Stimulated activated CD4-positive, alpha-beta T cell treated with anti-CD3 and anti-CD28 coated beads, Interleukin-12 subunit alpha, Interleukin-12 subunit beta, amount 100 ng/mL, for 4 hours (primary cell): Measurements from ENCODE around the gene INPP5D.
"Not testable (repeated sequence)": the region's sequence is repeated elsewhere in the genome, so short reads cannot be mapped to it uniquely, and the experiment has no call there.

Experiments
- DNase-seq: peaks from one replicate; pipeline ENCODE4 v3.0.0-alpha.2; 2020

The INPP5D gene

DNA sequence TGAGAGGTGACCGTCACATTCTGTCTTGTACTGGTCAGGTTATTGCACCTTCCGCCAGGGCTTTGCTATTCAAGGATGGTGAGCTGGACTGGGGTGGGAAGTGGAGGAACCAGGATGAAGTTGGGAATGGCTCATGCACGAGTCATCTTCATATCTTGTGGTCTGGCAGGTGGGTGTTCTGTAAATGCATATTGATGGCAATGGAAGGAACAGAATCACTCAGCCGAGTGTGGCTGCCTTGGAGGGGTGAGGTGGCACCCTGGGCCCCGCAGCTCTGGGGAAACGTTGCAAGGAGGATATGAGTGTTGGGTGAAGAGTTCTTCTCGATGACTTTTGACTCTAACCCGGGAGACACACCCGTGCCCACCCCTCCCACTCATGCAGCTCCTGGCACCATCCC, 26.5 kb upstream of the INPP5D start:
- DNase-seq: no peak

DNA sequence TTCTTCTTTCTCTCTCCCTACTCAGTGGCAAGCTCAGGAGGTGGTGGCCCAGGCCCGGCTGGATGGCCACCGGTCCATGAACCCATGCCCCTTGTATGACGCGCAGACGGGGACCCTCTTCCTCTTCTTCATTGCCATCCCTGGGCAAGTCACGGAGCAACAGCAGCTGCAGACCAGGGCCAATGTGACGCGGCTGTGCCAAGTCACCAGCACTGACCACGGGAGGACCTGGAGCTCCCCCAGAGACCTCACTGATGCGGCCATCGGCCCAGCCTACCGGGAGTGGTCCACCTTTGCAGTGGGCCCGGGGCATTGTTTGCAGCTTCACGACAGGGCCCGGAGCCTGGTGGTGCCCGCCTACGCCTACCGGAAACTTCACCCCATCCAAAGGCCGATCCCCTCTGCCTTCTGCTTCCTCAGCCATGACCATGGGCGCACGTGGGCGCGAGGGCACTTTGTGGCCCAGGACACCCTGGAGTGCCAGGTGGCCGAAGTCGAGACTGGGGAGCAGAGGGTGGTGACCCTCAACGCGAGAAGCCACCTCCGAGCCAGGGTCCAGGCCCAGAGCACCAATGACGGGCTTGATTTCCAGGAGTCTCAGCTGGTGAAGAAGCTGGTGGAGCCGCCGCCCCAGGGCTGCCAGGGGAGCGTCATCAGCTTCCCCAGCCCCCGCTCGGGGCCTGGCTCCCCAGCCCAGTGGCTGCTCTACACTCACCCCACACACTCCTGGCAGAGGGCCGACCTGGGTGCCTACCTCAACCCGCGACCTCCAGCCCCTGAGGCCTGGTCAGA, 25.9 kb upstream of the INPP5D start:
- DNase-seq: no peak

DNA sequence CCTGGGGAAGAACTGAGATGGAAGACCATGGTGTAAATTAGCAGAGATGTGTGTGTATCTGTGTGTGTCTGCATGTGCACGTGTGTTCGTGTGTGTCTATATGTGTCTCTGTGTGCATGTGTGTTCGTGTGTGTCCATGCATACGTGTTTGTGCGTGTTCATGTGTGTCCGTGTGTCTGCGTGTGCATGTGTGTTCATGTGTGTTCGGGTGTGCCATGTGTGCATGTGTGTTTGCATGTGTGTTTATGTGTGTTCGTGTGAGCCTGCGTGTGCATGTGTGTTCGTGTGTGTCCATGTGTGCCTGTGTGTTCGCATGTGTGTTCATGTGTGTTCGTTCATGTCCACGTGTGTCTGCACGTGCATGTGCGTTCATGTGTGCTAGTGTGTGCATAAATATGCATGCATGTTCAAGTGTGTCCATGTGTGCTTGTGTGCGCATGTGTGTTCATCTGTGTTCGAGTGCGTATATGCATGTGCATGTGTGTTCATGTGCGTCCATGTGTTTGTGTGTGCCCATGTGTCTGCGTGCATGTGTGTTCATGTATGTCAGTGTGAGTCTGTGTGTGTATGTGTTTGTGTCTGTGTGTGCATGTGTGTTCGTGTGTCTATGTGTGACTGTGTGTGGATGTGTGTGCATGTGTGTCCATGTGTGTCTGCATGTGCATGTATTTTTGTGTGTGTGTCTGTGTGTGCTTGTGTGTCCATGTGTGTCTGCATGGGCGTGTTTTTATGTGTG, 24.5 kb upstream of the INPP5D start:
- no peak for DNase-seq

DNA sequence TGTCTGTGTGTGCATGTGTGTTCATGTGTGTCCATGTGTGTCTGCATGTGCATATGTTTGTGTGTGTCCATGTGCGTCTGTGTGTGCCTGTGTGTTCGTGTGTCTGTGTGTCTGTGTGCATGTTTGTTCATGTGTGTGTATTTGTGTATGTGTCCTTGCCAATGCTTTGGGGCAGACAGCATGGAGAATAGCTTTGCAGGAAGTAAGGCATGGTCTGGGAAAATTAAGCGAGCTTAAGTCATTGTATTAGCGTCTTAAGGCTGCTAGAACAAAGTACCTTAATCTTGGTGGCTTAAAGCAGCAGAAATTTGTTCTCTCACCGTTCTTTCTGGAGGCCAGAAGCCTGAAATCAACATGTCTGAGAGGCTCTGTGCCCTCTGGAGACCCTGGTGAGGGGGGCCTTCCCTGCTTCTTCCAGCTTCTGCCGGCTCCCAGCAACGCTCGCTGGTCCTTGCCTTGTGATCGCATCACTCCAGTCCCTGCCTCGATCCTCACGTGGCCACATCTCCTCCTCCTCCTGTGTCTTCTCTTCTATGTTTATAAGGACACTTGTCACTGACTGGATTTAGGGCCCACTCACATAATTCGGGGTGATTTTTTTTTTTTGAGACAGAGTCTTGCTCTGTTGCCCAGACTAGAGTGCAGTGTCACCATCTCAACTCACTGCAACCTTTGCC, 23.8 kb upstream of the INPP5D start:
- no peak for DNase-seq

DNA sequence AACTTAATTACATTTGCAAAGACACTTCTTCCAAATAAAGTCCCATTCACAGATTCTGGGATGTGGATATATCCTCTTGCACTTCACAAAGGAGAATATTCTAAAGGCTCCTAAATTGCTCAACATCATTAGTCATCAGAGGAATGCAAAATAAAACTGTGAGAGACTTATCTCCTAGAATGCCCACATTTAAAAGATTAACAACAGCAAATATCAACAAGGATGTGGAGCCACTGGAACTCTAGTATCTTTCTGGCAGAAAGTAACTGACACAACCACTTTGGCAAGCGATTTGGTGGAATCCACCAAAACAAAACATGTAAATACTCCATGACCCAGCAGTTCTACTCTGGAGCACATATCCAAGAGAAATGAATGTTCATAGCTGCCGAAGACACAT, 23.1 kb upstream of the INPP5D start:
- DNase-seq: no peak

DNA sequence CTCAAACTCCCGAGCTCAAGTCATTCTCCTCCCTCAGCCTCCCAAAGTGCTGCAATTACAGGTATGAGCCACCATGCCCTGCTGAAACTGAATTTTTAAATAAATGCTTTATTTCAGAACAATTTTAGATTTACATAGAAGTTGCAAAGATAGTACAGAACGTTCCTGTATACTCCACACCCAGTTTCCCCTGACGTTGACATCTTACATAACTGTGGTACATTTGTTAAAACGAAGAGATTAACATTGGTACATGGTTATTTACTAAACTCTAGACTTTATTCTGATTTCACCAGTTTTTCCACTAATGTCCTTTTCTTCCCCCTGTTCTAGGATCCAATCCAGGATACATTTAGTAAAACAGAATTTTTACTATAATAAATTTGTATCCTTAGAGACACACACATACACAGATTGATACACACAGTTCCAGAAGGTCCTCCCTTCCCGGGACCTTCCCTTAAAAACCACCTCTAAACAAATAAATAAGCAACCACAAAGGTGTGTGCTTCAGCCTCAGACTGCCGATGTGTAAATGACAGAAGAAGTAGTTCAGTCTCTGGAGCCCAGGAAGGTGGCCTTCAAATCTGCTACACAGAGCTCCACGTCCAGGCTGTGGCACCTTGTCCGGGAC, 20.8 kb upstream of the INPP5D start:
- DNase-seq: no peak

DNA sequence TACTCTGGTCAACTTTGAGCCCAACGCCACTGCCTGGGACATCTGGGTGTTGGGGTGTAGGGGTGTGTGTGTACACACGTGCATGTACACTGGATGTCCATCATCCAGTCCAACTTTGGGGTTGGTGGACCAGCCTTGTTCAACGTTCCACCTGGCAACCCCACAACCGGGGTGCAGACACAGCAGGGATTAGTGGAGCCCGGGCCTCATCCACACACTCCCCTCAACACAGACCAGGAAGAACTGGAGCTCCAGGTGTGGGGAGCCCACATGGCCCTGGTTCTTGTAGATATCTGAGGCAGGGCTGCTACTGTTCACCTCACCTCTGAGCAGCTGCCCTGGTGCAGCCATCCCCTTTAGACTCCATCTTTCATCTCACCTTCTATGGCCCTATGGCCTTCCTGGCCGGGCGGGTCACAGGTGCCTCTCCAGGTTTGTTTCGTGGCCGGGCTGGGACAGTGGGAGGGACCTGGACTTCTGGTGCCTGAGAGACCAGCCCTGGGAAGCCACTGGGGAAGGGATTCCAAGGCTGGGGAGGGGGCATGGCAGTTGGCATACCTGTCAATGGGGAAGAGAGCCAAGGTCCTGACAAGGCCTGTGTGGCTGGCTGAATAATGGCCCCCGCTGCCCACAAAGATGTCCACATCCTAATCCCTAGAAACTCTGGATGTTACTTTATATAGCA, 20.2 kb upstream of the INPP5D start:
- DNase-seq: no peak

DNA sequence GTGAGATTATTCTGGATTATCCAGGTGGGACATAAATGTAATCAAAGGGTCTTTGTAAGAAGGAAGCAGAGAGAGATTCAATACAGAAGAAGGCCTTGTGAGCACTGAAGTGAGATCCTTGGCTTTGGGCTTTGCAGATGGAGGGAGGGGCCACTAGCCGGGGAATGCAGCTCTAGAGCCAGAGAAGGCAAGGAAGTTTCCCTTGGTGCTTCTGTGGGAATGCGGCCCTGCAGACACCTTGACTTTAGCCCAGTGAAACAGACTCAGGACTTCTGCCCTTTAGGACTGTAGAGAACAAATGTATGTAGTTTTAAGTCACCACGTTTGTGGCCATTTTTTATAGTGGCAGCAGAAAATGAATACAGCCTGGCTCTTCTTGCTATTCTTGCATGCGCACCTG, 19.6 kb upstream of the INPP5D start:
- DNase-seq: no peak

DNA sequence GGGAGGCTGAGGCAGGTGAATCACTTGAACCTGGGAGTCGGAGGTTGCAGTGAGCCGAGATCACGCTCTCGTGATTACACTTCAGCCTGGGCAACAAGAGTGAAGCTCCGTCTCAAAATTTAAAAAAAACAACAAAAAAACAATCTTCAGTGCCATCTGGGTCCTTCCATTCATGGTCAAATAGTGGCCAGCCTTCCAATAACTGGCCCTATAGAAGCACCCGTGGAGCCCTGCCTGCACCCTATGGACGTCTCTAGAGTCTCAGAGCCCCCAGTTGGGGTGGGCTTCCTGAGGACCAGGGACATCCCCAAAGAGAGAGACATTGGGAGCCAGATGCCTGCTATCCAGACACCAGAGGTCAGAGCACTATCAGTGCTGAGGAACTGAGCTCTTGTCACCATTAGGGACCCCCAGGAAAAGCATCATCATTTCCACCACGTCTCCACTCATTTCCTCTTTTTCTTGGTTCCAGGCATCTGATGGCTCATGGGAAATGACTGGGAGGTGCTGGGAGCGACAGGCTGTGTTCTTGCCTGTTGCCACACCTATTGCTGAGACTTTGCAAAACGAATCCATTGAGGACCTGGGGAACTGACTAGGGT, 18.3 kb upstream of the INPP5D start:
- DNase-seq: no peak

DNA sequence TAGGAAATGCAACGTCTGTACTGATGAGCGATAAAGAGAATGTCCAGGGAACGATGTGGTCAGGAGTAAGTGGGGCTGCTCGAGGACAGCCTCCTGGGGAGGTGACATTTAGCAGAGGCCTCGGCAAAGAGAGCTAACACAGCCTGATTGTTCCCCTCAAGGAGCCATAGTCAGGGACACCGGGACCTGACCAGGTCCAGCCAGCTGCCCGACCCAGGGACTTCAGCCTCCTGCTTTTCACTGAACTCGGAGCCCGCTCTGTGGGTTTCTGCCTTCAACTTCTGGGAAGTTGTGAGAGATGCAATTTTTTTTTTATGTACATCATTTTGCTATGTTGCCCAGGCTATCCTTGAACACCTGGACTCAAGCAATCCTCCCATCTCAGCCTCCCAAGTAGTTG, 17.6 kb upstream of the INPP5D start:
- DNase-seq: no peak

DNA sequence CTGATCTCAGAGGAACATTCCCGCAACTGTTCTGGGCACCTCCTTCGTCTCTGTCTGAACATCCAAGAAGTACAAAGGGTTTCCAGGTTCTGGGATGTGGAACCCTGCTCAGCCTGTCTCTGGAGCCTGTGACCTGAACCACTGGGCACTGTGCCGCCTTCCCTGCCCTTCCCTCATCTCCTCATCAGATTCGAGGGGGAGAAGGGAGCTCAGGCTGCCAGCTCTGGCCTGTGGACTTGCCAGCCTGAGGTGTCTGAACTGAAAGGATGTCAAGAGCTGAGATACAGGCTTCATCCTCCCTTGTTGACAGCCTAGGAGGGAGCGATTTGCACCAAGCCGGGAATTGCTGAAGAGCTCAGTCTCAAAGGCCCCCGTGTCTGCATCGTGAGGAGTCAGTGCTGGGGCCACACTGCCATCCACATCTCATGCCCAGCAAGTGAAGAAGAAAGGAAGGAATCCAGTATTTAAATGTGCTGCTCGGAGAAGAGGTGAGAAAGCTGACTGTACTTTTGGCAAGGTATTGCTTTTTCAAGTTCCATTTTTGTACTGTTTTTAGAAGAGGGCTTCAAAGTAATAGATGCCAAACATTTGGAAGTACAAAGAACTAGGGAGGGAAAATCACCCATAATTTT, 15.1 kb upstream of the INPP5D start:
- DNase-seq: no peak

DNA sequence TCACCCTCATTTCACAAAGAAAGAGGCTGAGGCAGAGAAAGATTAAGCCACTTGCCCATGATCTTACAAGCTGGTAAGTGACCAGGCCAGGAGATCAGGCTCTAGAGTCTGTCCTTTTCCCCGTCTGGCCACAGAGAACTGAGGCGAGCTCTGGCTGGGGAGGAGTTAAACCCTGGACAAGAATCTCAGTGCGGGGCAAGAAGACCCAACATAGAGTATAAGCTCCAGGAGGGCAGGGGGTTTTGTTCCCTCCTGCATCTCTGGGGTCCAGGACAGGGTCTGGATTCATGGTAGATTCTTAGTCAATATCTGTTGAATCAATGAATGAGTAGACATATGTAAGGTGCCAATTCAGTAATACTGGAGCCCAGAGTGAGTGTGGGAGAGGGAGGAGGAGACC, 12.9 kb upstream of the INPP5D start:
- DNase-seq: no peak

DNA sequence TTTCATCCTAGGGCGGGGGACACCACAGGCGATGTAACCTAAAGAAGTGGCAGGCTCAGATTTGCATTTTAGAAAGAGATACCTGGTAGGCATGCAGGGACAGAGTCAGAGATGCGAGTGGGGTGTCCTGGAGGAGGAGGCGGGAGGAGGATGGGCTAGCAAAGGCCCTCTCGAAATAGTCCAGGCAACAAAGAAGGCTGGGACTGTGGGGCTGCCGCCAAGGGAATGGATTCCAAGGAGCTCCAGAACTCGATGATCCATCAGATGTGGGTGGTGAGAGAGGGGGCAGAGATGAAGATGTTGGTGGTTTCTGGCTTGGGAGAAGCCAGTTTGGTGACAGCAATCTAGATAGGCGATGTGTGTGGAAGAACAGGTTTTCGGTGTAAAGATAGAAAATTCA, 12.5 kb upstream of the INPP5D start:
- no peak for DNase-seq

DNA sequence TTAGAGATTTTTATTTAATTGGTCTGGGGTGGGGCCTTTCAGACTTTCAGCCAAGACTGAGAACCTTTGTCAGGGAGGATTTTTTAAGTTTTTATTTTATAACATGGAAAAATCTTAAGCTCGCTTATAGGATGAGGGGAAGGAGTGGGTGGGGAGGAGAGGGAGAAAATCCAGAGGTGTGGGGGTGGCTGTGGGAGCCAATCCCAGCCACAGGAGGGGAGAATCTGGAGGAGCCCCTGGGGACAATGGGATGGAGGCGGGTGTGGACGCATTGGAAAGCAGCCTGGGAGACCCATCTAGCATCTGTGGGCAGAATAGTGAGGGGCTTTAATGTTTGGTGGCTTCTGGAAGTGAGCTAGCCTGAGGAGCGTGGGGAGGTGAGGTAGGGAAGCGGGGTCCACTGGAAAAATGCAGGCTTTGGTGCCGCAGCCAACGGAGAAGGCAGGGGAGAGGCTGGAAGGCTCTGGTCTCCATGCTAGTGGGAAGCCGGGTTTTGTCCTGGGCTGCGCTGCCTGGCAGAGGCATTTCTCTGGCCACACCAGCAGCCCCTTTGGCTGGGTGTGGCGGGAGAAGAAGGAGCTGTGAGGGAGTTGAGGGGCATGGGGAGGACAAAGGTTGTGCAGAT, 11.5 kb upstream of the INPP5D start:
- DNase-seq: no peak

DNA sequence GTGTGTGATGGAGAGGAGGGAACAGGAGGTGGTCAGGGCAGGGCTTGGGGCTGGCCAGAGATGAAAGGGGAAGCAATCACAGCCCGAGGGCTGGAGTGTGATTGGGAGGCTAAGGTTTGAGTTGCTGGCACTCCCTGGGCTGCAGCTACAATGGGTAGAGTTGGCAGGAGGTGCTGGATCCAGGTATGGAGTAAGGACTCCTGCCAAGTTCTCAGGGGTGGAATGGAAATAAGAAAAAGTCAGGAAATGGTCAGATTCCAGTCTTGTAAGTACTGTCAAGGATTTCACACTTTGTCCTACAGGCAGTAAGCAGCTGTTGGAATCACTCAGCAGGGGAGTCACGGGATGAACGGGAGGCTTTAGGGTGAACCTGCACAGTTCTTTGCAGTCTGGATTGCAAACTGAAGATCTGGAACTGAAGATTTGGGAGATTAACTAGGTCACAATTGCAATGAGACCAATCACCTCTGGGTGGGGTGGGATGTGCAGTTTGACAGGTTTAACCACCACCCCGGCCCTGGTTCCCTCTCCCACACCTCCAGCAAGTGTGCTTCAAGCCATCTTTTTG, 10.9 kb upstream of the INPP5D start:
- no peak for DNase-seq

DNA sequence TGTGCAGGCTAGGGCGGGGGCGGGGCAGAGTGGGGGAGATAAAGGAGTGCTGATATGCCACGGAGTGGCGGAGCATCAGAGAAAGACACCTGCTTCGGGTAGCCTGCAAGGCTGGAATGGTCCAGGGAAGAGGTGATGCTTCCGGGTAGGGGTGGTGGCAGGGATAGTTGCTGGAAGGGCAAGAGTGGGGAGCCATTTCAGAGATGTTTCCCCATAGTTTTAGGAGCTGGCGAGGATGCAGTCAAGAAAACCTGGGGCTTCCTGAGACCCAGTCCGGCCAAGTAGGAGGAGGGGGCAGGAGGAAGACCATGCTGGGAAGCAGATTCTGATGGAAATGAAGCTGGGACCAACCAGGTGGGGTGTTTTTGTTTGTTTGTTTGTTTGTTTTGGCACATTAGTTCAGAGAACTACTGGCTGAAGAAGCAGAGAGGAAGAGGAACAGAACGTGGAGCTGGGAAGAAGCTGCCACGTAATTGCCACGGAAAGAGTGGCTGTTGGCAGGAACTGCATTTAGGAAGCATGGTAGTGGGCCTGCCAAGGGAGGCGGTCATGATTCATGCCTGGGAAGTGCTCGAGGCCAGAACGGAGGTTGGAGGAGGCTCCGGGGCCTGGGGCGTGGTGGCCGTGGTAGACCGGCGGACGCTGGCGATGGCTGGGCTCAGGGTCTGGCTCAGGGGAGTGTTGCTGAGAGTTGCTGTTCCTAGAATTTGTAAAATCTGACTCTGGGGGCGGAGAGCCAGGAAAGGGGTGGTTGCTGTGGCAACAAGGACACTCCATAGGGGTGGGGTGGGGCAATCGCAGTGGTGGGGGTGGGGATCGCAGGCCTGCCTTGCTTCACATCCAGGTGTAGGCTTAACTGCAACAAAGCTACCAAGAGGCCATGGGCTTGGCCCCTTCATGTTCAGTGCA, 8.6 kb upstream of the INPP5D start:
- DNase-seq: no peak

DNA sequence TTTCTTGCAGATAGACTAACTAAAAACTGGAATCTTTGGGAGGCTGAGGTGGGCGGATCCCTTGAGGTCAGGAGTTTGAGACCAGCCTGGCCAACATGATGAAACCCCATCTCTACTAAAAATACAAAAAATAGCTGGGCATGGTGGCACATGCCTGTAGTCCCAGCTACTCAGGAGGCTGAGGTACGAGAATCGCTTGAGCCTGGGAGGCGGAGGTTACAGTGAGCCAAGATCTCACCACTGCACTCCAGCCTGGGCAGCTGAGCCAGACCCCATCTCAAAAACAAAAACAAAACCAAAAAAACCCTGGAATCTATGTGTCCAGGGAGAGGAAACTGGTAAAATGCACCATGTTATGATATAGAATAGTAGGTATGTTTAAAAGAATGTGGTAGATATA, 7.6 kb upstream of the INPP5D start:
- DNase-seq: not testable (repeated sequence)

DNA sequence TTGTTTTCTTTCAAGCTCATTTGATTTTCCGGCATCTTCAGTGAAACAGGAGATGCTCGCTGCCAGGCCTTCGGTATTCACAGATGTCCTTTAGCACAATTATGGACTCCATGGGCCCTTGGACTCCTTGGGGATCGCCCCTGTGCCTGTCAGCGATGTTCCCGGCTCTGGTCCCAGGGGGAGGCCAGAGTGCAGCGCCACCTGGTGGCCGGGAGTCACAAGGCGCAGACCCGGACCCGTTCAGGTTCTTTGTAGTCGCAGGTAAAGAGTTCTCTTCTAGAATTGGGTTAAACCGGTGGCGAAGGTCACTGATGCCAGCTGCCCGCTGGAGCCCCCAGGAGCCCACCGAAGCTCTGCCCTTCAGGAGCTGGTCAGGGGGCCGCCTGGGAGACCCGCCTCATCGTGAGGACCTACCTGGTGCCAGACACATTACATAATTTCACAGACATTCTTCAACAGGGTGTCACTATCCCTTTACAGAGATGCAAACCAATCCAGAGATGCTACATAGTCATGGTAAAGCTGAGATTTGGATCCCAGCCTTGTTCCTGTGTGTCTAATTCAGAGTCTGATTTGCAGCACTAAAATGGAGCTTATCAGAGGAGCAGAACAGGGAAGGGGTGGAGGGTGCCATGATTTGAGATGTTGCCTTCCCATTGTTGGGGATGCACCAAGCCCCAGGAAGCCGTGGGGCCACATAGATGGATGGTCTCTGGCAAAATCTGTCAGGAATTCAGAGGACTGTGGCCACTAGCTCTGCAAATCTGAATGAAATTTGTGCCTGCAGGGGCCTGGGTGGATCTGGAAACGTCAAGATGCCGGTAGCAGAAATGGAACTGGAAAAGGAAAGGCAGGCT, 6.0 kb upstream of the INPP5D start:
- peak; percentile 77 for DNase-seq

DNA sequence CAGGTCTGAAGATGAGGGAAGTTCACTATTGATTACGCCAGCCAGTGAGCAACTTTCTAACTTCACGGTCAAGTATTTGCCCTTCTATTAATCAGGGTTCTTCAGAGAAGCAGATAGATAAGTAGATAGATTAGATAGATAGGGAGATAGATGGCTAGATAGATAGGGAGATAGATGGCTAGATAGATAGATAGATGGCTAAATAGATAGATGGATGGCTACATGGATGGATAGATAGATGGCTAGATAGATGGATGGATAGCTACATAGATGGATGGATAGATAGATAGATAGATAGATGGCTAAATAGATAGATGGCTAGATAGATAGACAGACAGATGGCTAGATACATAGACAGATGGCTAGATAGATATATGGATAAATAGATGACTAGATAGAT, 4.8 kb upstream of the INPP5D start:
- DNase-seq: no peak
